ENCODE results near the gene CD37.

GRCh38 chr19:49343123-49343522 is 7.9 kb downstream of the CD37 start:
- TF ChIP-seq POLR2A (IDR thresholded peaks at IDR 0.05) (no peak), CTCF (IDR thresholded peaks at IDR 0.05) (no peak)

Data from breast epithelium (tissue), 3 donors.